Activated gamma-delta T cell (primary cell): ENCODE data around the gene DLX1.
"Not testable (repeated sequence)": the region's sequence is repeated elsewhere in the genome, so short reads cannot be mapped to it uniquely, and the experiment has no call there.

Source experiments
- DNase-seq: peaks from one replicate; lab custom pipeline; 2025; lab: John Stamatoyannopoulos, UW
- total RNA-seq, 2 donors: gene quantifications; one replicate each; lab custom pipeline; 2026; lab: John Stamatoyannopoulos, UW

The DLX1 gene
- total RNA-seq: 0 reads per million in 2 donors

GRCh38 chr2:172085460-172086159, at the start of gene DLX1:
Gene DLX1 (plus strand): TSS chr2:172085507. CDS start chr2:172085678, 171 bp downstream.
- DNase-seq: no peak

- no peak for DNase-seq
Measured at GRCh38 chr2:172038121-172038520, 47.2 kb upstream of the DLX1 start.

- DNase-seq: no peak
Measured at GRCh38 chr2:172038604-172039003, 46.7 kb upstream of the DLX1 start.

DNA sequence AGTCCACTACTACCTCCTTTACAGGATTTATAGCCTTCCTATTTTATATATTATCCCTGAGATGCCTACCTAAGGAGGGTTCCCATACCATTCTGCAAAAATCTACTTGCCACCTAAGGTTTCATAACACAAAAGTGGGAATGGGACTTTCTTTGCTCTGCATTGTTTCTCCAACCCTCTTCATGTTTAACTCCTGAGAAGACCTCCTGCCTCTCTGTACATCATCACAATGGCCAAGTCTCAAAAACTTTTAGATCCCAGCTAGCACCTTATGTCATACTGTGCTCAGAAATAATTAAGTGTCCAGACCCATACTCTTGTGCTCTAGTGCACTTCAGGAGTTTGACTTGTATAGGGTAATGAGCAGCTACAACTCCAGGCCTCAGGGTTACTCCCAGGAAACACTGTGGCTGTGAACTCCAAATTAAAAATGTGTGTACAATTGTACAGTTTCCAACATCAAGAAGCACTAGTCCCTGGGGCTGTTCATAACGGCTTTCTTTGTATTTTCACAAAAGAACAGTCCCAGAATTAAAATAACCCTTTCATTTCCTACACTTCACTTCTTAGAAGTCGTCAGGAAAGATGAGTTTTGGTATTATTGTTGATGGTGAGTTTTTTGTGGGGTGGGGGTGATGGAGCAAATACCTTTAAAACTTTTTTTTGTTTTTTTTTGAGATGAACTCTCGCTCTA, 46.1 kb upstream of the DLX1 start:
- DNase-seq: no peak

DNA sequence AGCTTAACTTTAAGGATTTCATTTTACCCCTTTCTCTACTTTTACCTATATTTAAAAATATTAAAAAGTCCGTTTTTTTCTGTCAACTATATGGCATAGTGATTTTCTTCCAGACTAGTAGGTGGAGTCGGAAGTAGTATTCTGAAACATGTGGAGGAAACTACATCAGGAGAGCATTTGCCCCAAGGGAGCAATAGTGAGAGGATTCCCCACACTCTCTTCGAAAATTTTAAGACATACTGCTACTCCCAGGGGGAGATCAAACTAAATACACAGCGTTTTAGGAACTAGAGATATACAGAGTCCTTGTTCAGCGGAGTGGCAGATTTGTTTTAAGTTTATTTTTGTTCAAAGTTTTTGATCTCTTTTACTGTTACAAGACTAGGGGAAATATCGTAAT, 45.0 kb upstream of the DLX1 start:
- DNase-seq: no peak

DNA sequence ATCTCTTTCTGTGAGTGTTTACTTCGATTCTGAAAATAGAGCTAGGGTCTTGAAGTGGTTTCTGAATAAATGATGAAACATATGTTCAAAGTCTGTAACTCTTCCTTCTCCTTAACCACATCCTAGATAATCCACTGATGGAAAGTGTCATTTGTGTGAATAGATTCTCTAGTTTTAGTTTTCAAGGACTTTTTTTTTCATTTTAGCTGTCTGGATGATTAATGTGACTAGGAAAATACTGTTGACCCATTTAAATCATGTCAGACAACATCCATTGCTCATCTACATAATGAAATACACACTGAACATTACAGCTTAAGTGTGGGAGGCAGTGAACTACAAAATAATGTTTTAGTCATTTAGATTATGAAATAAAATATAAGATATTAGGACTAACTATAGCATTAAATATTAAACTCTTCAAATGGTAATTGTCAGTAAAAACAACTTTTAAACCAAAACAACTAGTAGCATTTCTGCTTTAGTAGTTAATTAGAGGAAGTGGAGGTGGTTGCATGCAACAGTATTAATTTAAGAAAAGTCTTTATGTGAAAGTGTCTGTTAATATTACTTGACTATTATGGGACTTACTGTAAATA, 39.1 kb upstream of the DLX1 start:
- no peak for DNase-seq

GRCh38 chr2:172046866-172047565, 38.3 kb upstream of the DLX1 start:
- DNase-seq: no peak

DNA sequence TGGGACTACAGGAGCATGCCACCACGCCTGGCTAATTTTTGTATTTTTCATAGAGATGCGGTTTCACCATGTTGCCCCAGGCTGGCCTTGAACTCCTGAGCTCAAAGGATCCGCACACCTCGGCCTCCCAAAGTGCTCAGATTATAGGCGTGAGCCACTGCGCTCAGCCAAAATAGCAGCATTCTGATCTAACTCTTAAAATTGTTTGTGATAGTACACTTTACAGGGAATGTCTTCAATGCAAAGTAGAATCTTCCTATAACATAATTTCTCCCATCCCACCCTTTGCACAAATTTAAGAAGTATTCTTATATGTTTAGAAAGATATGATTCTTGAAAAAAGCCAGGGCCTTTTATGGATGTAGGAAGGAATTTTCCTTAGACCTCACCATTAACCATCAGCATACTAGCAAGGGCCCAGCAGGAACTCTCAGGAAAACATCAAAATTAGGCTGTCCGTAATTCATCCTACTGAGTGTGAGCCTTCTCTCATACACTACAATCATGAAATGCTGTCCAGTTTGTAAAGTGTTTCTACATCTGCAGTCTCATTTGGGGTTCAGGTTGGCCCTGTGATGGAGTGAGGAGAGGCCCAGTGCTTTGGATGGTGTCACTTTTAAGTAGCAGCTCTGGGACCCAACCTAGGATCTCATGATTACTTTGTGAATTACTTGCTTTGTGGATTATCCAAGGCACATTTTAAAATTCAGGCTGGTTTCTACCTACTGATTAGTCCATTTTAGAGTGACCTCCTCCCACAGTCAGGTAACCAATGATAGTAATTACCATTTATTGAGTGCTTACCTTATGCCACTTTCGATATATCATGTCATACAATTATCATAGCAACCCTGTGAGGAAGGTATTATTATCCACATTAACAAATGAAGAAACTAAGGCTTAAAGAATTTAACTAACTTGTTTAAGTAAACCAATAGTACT, 37.5 kb upstream of the DLX1 start:
- DNase-seq: no peak

DNA sequence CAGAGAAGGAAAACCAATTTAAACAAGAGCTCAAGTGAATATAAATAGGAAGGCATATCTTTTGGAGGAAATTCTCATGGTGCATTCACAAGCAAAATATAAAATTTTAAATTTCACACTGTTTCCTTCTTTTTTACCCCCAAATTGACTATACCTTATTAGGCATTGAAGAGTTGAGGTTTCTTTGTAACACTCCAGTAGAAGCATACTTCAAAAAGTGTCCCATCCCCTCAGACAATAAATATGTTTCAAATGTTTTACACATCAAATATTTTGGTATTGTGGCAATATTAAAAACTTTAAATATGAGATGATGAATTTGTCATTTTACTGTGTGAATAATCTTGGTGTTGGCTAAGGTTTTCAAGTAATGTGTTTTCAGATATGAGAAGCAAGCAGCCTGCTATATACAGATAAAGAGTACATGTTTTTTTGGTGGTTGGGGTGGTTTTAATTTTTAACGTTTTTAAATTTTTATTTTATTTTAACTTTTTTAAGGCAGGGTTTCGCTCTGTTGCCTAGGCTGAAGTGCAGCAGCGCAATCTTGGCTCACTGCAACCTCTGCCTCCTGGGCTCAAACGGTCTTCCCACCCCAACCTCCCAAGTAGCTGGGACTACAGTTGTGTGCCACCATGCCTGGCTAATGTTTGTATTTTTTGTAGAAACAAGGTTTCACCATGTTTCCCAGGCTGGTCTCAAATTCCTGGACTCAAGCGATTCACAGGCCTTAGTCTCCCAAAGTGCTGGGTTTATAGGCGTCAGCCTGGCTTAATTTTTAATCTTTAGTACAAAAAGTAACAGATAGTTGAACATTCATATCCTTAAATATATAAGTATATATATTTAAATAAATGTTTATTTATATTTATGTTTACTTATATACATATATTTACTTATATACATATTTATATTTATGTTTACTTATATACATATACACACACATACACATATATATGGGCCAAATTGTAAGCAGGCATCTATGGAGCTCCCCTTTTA, 36.5 kb upstream of the DLX1 start:
- DNase-seq: no peak

DNA sequence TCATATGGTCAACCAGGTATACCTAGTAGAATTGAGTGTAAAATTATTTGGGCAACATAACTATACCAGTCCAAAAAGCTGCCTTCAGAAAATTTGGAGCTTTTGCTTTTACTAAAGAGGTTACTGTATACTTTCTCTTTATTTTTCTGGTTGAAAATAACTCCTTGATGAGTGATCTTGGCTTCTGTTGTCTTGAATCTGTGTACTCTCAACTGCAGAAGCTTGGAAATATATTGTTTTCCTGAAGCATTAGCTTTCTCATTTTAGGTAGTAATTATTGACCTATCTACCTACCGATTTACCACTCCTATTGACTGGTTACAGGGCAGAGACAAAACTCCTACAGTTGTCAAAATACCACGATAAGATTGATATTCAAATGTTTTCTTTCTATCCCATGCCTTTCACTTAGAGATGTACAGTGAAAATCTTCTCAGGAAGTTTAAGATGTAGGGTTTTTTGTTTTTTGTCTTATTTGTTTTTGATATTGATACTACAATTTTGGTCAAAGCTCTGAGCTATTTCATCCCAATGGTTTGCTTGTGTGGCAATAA, 35.7 kb upstream of the DLX1 start:
- DNase-seq: no peak

DNA sequence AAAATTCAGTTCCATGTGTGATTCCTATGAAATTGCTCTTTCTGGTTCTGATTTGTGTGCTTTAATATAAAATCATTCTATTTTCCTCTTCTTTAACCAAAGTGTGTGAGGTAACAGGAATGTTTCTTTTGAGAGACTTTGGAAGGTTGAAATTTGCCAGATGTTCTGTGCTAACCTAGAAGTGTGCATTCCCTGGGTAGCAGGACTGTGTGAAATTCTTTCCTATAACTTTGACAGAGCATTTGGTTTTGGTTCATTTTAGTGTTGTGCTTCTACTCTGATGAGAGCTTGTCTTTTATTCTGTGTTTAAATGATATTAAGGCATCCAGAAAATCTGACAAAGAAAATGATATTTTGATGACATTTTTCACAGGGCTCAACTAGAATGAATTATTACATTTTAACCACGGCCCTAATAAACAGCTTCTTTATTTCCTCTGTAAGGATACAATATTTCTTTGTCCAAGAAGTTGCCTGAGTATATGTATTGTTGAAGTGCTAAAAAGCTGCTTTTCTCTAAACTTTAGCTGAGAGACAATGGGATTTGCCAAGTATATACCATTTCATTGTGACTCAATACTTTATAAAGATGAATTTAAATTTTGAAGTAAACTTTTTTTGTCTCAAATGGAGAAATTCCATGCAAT, 34.7 kb upstream of the DLX1 start:
- no peak for DNase-seq

DNA sequence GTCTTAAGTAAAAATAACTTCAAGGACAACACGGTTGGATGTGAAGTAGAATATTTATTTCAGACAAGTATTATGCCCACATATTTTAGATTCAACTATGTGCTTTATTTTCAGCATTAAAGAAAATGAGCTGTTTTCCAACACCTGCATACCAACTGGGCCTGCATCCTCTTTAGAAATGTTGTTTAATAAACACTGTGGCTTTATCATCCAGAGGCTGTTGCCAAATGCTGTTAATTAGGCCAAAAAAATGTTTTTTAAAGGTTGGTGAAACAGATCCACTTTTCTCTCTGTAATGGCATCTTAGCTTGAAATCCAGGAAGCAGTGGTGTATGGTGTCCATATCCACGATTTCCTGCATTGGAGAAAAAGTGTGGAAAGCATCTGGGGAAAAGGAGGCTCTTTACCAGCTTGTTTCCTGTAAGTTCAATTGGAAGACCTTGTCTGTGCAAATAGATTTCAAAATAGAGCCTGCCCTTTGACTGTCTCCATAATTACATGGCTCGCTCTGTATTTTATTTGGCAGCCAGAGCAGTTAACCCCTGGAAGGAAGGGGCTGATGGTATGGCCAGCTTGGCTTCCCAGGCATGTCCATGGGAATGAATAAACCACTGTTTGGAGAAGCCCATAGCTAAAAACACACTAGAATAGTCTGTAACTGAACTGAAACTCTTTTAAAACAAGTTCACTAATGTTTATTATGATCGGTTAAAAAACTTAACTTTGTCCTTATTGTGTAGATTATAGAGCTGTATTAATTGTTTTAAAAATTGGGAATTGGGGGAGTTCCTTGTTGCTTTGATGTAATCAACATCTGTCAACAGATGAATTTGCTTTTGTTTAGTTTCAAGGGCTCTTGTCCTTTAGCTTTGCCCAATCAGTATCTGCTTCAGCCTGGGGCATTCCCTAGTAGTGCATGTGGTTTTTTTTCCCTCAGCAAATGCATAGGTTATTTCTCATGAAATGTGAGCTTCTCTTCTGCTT, 33.0 kb upstream of the DLX1 start:
- DNase-seq: no peak

DNA sequence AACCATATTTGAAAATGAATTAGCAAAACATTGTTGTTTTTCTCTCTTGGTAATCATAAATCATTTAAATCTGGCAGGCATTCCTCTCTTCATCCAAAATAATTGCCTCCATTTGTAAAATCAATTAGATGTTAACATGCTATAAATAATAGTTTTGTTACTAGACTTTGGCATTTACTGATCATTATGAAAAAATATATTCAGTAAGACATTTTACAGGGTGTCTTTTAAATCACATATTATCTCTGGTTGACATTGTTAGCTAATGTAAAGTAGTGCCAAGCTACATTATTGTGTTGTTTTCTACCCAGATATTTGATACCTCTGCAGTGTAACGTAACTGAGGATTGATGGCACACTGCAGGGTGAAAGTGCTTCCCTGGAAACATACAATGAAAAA, 31.8 kb upstream of the DLX1 start:
- no peak for DNase-seq

DNA sequence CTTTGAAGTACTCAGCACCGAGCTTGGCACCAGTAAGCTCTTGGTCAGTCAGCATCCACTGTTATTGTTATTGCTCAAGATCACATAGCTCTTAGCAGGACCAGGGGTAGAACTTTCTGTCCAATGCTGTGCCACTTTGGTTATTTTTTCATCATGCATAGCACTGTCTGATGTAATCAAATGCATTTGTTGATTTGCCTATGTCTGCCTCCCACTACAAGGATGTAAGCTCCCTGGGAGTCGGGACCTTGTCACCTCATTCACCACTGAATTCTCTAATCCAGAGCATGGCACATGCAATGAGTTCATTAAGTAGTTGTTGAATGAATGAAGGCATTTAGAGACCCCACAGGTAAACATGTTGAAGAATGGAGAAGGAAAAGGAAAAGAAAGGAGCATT, 29.0 kb upstream of the DLX1 start:
- no peak for DNase-seq

DNA sequence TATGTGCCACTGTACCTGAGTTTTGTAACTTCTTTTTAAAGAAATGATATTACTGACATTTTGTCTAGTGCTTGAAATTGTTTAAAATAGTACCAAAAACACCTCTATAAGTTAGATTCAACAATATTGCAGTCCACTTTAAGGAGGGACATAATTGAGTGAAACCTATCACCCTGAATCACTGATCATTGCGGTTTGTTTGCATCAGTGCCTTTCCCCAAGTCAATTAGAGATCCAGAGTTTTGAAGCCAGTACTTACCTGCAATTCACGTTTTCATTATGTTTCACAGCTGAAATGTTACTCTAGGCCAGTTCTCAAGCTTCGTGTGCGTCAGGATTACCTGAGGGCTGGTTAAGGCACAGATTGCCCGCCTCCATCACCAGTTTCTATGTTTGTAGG, 26.6 kb upstream of the DLX1 start:
- no peak for DNase-seq

- DNase-seq: not testable (repeated sequence)
Measured at GRCh38 chr2:172060118-172060517, 25.2 kb upstream of the DLX1 start.

- DNase-seq: no peak
Measured at GRCh38 chr2:172062402-172063004, 22.8 kb upstream of the DLX1 start.

DNA sequence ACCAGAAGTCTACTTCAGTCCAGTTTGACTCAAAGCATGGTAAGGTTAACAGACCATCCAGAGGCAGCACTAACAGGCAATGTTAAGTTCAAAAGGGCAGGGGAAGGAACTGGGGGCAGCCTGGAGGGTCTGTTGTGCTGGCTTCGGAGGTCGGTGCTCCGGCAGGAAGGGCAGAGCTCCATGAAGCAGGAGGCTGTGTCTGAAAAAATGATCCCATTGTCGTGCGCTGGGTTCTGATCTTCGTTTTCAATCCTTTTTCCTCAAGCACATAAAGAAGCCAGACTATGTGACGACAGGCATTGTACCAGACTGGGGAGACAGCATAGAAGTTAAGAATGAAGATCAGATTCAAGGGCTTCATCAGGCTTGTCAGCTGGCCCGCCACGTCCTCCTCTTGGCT, 21.9 kb upstream of the DLX1 start:
- DNase-seq: no peak
